ENCODE measurements around the gene BAIAP3. TPM values are rescaled to one million over a fixed set of nuclear protein-coding genes. Genes with fewer than 3 reads are reported as not detected.

BAIAP3 gene
- total RNA-seq, 2 experiments from 2014 or later: 27.4 to 31.2 TPM

DNA sequence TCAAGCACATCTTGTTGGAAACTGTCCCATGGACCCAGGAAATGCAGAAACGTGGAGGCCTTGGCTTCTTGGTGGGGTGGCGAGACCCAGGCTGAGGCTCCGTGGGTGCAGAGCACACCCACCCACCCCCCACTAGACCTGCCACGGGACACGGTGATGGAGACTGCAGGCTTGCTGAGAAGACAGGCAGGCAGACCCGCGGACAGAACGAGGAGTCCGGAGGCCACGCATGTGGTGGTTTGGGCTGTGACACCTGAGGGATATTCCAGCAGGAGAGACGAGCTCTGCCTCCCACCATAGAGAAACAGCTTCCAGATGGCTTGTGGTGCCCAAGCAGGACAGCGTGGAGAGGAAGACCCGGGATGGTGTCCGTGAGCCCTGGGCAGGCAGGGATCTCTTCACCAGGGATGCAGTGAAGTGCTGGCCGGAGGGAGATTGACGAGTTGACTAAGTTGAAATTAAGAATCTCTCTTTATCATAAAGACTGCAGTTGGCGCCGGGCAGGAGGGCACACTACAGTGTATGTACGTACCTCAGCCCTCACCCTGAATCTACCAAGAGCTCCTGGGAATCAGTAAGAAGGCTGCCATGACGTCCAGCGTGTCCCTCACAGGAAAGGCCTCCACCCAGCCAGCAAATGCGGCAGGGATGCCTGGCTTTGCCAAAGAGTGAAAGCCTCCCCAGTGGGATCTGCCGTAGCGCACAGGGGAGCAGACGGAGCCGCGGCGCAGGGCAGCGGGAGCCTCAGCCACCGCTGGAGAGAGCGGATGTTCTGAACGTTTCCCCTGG is 15.8 kb upstream of the BAIAP3 start:
- DNase-seq: no peak
- Mint-ChIP-seq H3K4me3 (no peak overlapping the region), H3K4me1 (peaks cover 3% of the 10 kb centered on the region), H3K27ac (no peak overlapping the region), H3K9me3 (no peaks in the 10 kb centered on the region), H3K27me3 (no peaks in the 10 kb centered on the region), H3K36me3 (peaks cover 19% of the 10 kb centered on the region)
- POLR2A ChIA-PET: interaction anchor here (1.5 kb wide), 1 partner anchor 25 kb away, joined by 7 read pairs; no protein-coding TSS in a partner anchor
- ATAC-seq (ENCODE audit: low read depth): no peak

DNA sequence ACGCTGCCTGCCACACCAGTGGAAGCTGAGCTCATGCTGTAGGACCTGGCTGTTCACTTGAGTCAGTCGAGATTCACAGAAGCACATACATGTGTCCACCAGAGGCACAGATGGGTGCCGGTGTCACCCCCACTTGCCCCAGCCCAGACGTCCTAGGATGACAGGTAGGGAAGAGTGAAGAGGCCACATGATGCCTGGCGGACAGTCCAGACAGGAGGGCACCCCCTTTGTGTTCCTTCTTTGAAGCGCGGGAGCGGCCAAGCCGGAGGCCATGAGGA is 15.2 kb upstream of the BAIAP3 start:
- no peaks in the 10 kb centered on the region for H3K4me1 Mint-ChIP-seq
- no peaks in the 10 kb centered on the region for H3K9me3 Mint-ChIP-seq
- no peaks in the 10 kb centered on the region for H3K27me3 Mint-ChIP-seq
- ATAC-seq (ENCODE audit: low read depth) (no peak), DNase-seq (no peak)
- H3K27ac Mint-ChIP-seq: no peak overlapping the region
- peaks cover 19% of the 10 kb centered on the region for H3K36me3 Mint-ChIP-seq
- H3K4me3 Mint-ChIP-seq: no peak overlapping the region
- POLR2A ChIA-PET: no interaction called here

DNA sequence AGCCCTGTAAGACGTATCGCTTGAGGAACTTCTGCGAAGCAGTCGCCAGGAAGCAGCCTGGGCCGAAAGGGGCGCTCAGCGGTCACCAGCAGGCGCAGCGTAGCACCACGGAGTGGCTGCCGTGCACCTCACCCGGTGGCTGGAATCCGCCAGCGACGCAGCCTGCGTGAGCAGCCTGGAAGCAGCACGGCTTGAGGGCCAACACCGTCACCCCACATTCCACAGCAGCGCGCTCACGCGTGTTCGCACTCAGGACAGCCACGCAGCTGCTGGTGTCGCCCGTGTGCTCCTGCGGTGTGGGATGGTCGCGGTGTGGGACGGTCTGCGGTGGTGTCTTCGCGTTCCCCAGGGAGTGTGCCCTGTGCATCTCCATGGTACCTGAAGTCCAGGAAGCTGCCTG is 14.4 kb upstream of the BAIAP3 start:
- Mint-ChIP-seq H3K27me3 (no peaks in the 10 kb centered on the region), H3K36me3 (peaks cover 19% of the 10 kb centered on the region), H3K4me3 (no peak overlapping the region), H3K27ac (no peak overlapping the region), H3K9me3 (no peaks in the 10 kb centered on the region), H3K4me1 (no peaks in the 10 kb centered on the region)
- DNase-seq (no peak), ATAC-seq (ENCODE audit: low read depth) (no peak)
- POLR2A ChIA-PET: interaction anchor here (0.6 kb wide), 1 partner anchor 102 kb away, joined by 4 read pairs; no protein-coding TSS in a partner anchor

DNA sequence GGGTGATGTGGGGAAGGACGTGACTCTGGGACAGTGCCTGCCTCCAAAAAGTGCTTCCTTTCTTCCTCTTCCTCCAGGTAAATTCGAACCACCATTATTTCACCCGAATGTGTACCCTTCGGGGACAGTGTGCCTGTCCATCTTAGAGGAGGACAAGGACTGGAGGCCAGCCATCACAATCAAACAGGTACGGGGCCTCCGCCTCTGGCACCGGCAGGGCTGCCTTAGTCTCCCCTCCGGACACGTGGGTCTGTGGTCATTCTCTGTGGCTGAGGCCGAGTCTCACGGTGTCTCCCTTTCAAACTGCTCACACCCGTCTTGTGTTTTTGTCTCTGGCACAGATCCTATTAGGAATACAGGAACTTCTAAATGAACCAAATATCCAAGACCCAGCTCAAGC is 13.3 kb upstream of the BAIAP3 start:
- ATAC-seq (ENCODE audit: low read depth): no peak
- Mint-ChIP-seq H3K4me1 (no peaks in the 10 kb centered on the region), H3K9me3 (no peaks in the 10 kb centered on the region), H3K27me3 (no peaks in the 10 kb centered on the region), H3K4me3 (no peak overlapping the region), H3K27ac (no peak overlapping the region), H3K36me3 (peaks cover 19% of the 10 kb centered on the region)
- POLR2A ChIA-PET: no interaction called here
- DNase-seq: no peak

DNA sequence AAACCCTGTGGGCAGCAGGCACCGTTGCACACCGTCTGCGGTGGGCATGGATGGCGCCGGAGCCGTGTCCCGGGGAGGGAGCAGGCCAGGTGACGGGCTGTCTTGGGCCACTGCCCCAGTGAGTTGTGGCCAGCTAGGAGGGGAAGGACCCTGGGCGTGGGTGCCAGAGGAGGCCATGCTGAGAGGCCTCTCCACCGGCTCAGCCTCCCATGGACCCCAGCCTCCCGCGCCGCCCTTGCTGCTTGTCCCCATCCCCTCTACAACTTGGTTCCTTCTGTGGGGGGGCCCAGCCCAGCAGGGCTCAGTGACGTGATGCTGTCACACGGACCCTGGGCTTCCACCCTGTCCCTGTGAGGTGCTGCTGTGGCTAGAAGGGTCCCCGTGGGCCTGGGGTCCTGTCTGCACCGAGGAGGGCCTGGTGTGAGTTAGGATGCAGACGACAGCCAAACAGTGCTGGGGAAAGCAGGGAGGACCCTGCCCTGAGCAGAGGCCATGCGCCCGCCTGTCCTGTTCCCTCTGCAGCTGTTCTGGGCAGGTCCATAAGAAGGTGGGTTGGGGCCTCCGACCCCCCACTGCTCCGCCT is 12.7 kb upstream of the BAIAP3 start:
- DNase-seq (no peak), ATAC-seq (ENCODE audit: low read depth) (no peak)
- Mint-ChIP-seq H3K9me3 (no peaks in the 10 kb centered on the region), H3K4me1 (no peaks in the 10 kb centered on the region), H3K36me3 (peaks cover 17% of the 10 kb centered on the region), H3K27ac (no peak overlapping the region), H3K4me3 (no peak overlapping the region), H3K27me3 (no peaks in the 10 kb centered on the region)
- POLR2A ChIA-PET: no interaction called here

DNA sequence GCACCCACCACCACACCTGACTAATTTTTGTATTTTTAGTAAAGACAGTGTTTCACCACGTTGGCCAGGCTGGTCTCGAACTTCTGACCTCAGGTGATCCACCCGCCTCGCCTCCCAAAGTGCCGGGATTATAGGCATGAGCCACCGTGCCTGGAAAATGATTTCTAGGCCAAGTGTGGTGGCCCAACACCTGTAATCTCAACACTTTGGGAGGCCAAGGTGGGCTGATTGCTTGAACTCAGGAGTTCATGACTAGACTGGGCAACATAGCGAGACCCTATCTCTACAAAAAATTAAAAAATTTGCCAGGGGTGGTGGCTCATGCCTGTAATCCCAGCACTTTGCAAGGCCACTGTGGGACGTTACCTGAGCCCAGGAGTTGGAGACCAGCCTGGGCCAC is 11.0 kb upstream of the BAIAP3 start:
- H3K4me3 Mint-ChIP-seq: no peak overlapping the region
- POLR2A ChIA-PET: no interaction called here
- H3K36me3 Mint-ChIP-seq: peaks cover 17% of the 10 kb centered on the region
- DNase-seq (no peak), ATAC-seq (ENCODE audit: low read depth) (no peak)
- no peaks in the 10 kb centered on the region for H3K9me3 Mint-ChIP-seq
- H3K4me1 Mint-ChIP-seq: no peaks in the 10 kb centered on the region
- no peak overlapping the region for H3K27ac Mint-ChIP-seq
- no peaks in the 10 kb centered on the region for H3K27me3 Mint-ChIP-seq

DNA sequence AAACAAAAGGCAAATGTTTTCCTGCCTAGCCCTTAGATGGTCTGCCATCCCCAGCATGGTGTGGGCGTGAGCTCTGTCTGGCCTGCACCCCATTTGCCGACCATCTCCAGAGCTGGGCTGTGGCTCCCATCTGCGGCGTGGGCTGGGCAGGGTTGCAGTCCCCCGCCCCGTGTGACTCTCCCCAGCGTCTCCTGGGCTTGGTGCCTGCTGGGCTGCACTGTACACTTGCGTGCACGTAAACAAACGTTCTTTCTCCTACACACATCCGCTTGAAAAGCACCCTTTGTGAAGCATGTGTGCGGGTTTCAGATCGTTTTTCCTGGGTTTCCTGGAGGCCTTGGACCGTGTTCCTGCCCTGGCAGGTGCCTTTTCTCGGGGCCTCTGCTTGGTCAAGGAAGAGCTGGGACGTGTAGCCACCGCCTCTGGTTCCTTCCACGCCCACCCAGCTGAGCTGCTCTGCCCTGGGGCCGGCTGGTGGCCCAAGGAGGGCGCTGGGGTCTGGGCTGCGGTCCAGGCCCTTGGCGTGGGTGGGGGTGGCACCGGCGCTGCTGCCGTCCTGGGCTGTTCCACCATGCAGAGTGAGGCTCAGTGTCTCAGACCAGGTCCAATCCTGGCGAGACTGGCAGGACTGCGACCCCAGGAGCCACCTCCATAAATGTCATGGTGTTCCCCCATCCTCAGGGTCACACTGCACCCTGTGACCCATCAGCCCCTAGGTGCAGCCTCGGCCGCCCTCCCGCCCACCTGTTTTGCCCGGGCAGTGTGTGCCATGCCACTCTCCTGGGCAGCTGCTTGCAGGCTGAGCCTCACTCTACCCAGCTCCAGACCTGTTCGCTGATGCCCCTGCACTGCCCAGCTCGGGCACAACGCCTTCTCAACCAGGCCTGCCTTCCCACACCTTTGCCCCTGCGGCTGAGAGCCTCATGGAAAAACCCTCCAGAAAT is 9.9 kb upstream of the BAIAP3 start:
- Mint-ChIP-seq H3K27me3 (no peaks in the 10 kb centered on the region), H3K4me3 (no peak overlapping the region), H3K36me3 (peaks cover 8% of the 10 kb centered on the region), H3K27ac (no peak overlapping the region), H3K4me1 (no peaks in the 10 kb centered on the region), H3K9me3 (no peaks in the 10 kb centered on the region)
- no peak for ATAC-seq (ENCODE audit: low read depth)
- no peak for DNase-seq
- POLR2A ChIA-PET: no interaction called here

DNA sequence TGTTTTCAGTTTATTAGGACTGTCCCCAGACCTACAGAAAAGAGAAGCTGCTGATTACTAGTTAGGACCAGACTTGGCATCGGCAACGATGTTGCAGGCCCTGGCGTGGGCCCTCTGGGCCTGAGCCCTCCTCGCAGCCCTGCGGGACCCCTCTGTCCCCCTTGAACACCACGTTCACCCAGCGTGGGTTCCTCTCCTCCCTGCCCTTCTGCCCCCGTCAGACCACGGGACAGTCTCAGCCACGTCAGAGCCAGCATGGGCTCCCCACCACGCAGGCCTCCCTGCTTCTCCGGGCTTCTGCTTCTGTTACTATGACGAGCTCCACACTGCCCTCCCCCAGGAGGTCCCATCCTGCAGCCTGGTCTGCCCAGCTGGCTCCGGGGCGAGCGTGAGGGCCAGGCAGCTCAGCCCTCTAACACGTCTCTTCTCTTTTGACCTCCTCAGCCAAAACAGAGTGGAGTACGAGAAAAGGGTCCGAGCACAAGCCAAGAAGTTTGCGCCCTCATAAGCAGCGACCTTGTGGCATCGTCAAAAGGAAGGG is 9.1 kb upstream of the BAIAP3 start:
- Mint-ChIP-seq H3K27me3 (no peaks in the 10 kb centered on the region), H3K36me3 (peaks cover 6% of the 10 kb centered on the region)
- POLR2A ChIA-PET: no interaction called here

DNA sequence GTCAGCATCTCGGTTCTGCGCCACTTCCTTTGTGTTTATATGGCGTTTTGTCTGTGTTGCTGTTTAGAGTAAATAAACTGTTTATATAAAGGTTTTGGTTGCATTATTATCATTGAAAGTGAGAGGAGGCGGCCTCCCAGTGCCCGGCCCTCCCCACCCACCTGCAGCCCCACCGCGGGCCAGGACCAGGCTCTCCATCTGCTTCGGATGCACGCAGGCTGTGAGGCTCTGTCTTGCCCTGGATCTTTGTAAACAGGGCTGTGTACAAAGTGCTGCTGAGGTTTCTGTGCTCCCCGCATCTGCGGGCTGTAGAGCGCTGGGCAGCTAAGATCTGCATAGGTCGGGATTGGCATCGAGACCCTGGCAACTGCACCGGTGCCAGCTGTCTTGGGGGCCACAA is 8.2 kb upstream of the BAIAP3 start:
- POLR2A ChIA-PET: no interaction called here
- H3K4me3 Mint-ChIP-seq: no peak overlapping the region

More for the DNA sequence above, 9.1 kb upstream of the BAIAP3 start:
- Mint-ChIP-seq H3K4me1 (no peaks in the 10 kb centered on the region), H3K27ac (no peak overlapping the region), H3K4me3 (no peak overlapping the region), H3K9me3 (no peaks in the 10 kb centered on the region)
- DNase-seq: no peak
- no peak for ATAC-seq (ENCODE audit: low read depth)

DNA sequence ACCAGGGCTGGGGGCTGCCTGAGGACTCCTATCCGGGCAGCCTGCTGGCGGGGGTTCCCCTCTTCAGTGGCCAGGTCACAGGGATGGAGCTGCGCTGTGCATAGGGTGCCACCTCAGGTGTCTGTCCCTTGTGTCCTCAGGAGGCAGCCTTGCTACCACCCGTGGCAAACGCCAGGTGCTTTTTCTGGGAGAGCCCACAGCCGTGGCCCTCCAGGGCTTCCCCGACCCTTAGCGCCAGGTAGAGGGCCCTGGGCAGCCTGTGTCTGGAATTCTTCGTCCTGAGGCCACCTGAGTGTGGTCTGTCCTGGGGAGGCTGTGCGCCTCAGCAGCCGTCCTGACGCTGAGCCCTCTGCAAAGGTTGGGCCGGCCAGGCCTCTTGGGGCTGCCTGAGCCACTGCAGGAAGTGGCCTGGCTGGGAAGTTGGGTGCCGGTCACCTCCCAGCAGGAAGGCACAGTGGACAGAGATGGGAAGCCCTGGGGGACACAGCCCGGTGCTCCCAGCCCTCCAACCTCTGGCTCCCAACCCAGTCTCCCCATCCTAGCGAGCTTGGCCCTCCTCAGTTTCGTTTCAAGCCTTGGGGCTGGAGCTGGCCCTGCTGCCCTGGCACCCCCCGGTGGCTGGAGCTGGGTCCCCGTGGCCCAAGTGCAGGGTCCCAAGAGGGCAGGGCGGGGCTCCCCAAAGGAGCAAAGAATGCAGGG is 7.6 kb upstream of the BAIAP3 start:
- no peaks in the 10 kb centered on the region for H3K4me1 Mint-ChIP-seq
- H3K36me3 Mint-ChIP-seq: peaks cover 2% of the 10 kb centered on the region
- no peak overlapping the region for H3K27ac Mint-ChIP-seq
- ATAC-seq (ENCODE audit: low read depth): peak; percentile 28
- no peak overlapping the region for H3K4me3 Mint-ChIP-seq
- H3K9me3 Mint-ChIP-seq: no peaks in the 10 kb centered on the region
- no peak for DNase-seq
- POLR2A ChIA-PET: no interaction called here
- H3K27me3 Mint-ChIP-seq: no peaks in the 10 kb centered on the region

More for the DNA sequence above, 8.2 kb upstream of the BAIAP3 start:
- no peaks in the 10 kb centered on the region for H3K9me3 Mint-ChIP-seq
- H3K36me3 Mint-ChIP-seq: peaks cover 2% of the 10 kb centered on the region
- no peaks in the 10 kb centered on the region for H3K27me3 Mint-ChIP-seq
- no peaks in the 10 kb centered on the region for H3K4me1 Mint-ChIP-seq
- DNase-seq (no peak), ATAC-seq (ENCODE audit: low read depth) (no peak)
- no peak overlapping the region for H3K27ac Mint-ChIP-seq

DNA sequence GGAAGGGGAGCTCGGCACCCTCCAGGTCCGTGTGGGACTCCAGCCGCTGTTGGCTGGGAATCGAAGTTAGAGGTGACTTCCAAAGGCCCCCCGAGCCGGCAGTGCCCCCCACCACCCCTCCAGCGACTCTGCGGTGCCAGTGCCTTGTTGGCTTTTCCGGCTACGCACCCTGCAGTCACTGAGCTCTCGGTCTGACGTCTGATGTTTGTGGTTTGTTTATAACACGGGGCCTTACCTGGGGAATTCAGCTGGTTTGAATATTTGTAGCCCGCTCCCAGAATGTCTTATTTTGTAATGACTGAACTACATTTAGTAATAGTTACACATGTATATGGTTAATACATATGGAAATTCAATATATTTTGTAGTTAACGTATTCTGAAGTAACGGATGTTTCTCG is 7.1 kb upstream of the BAIAP3 start:
- POLR2A ChIA-PET: no interaction called here
- no peaks in the 10 kb centered on the region for H3K4me1 Mint-ChIP-seq
- DNase-seq: no peak
- no peaks in the 10 kb centered on the region for H3K36me3 Mint-ChIP-seq
- H3K27ac Mint-ChIP-seq: no peak overlapping the region
- peaks cover 2% of the 10 kb centered on the region for H3K27me3 Mint-ChIP-seq
- H3K4me3 Mint-ChIP-seq: no peak overlapping the region
- no peak for ATAC-seq (ENCODE audit: low read depth)
- H3K9me3 Mint-ChIP-seq: no peaks in the 10 kb centered on the region

DNA sequence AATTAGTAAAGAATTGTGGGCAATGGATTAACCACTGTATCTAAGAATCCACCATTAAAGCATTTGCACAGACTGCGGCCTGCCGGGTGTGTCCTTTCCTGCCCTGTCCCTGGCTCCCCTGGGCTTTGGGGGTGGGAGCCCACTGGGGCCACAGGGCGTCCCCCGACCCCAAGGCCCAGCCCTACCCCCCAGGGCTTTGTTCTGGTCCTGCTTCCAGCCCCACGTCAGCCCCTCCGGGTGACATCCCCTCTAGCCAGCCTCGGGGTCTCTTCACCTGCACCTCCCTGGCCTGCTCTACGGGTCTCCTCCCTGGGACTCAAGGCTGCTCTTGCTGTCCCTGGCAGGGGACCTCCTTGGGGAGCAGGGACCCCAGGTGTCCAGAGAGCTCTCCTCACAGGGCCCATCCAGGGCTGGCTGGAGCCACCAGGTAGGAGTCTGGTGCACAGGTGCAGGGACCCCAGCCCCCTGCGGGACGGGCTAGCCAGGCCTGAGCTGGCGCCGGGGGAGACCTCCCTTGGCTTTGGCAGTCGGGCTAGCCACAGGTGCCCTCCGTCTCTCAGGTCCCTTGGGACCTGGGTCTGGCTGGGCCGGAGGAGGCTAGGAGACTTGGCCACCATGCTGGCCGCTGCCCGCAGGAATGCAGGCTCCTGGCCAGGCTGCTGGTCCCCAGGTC is 6.4 kb upstream of the BAIAP3 start:
- POLR2A ChIA-PET: no interaction called here
- ATAC-seq (ENCODE audit: low read depth) (no peak), DNase-seq (no peak)
- no peaks in the 10 kb centered on the region for H3K36me3 Mint-ChIP-seq
- no peak overlapping the region for H3K27ac Mint-ChIP-seq
- no peaks in the 10 kb centered on the region for H3K9me3 Mint-ChIP-seq
- peaks cover 3% of the 10 kb centered on the region for H3K4me1 Mint-ChIP-seq
- H3K4me3 Mint-ChIP-seq: no peak overlapping the region
- peaks cover 9% of the 10 kb centered on the region for H3K27me3 Mint-ChIP-seq

DNA sequence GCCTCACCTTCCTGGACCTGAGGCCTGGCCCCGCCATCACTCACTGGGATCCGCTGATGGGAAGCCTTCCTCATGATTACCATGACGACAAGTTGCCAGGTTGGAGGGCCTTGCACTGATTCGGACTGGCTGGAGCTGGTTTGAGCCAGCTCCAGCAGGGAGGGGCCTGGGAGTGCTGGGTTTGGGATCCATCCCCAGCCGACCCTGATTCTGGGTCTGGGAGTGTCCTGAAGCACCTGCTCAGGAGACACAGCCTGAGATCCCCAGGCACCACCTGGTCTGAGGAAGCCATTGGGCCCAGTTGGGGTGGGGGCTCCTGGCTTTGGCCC is 5.9 kb upstream of the BAIAP3 start:
- no peaks in the 10 kb centered on the region for H3K36me3 Mint-ChIP-seq
- POLR2A ChIA-PET: no interaction called here
- H3K4me1 Mint-ChIP-seq: peaks cover 3% of the 10 kb centered on the region
- no peaks in the 10 kb centered on the region for H3K9me3 Mint-ChIP-seq
- ATAC-seq (ENCODE audit: low read depth): no peak
- H3K27me3 Mint-ChIP-seq: peaks cover 12% of the 10 kb centered on the region
- H3K27ac Mint-ChIP-seq: no peak overlapping the region
- DNase-seq: no peak
- H3K4me3 Mint-ChIP-seq: no peak overlapping the region

Data from activated naive CD8-positive, alpha-beta T cell treated with anti-CD3 and anti-CD28 coated beads, Interleukin-2, amount 10 ng/mL, durations not matched to agents 7 days and 5 days (primary cell).